GM21423 (cell line): ENCODE measurements around the gene GOLIM4.
"Not testable (repeated sequence)": the region's sequence is repeated elsewhere in the genome, so short reads cannot be mapped to it uniquely, and the experiment has no call there.

Source experiments
- ATAC-seq: cut with Tn5 transposase; IDR thresholded peaks from one replicate; pipeline ENCODE4 v1.9.1; 2021; ENCODE audit warnings: mild to moderate bottlenecking, moderate library complexity; ENCODE audit not compliant: unreplicated experiment

GOLIM4 gene

GRCh38 chr3:168048414-168049330 is 47.1 kb downstream of the GOLIM4 start:
- ATAC-seq = no peak

GRCh38 chr3:168047936-168048335 is 47.8 kb downstream of the GOLIM4 start:
- no peak for ATAC-seq

GRCh38 chr3:168047190-168047795 is 48.4 kb downstream of the GOLIM4 start:
- ATAC-seq = peak; percentile 82

- no peak for ATAC-seq
These were observed 51.7 kb downstream of the GOLIM4 start for GRCh38 chr3:168044049-168044448.

- peak; percentile 84 for ATAC-seq
These were observed 55.0 kb downstream of the GOLIM4 start for GRCh38 chr3:168040607-168041208.

- ATAC-seq = no peak
These were observed 58.7 kb downstream of the GOLIM4 start for GRCh38 chr3:168037020-168037419.

- ATAC-seq = no peak
These were observed 59.1 kb downstream of the GOLIM4 start for GRCh38 chr3:168036619-168037018.

- ATAC-seq = no peak
These were observed 61.4 kb downstream of the GOLIM4 start for GRCh38 chr3:168034152-168034928.

GRCh38 chr3:168030577-168030976 is 65.1 kb downstream of the GOLIM4 start:
- no peak for ATAC-seq

GRCh38 chr3:168029705-168030104 is 66.0 kb downstream of the GOLIM4 start:
- no peak for ATAC-seq

GRCh38 chr3:168028086-168028485 is 67.6 kb downstream of the GOLIM4 start:
- no peak for ATAC-seq

GRCh38 chr3:168026764-168027163 is 69.0 kb downstream of the GOLIM4 start:
- ATAC-seq = no peak

- ATAC-seq = no peak
These were observed 70.6 kb downstream of the GOLIM4 start for GRCh38 chr3:168025076-168025475.

- ATAC-seq = peak; percentile 82
These were observed 71.2 kb downstream of the GOLIM4 start for GRCh38 chr3:168024537-168024941.

GRCh38 chr3:168021737-168022450 is 73.8 kb downstream of the GOLIM4 start:
- ATAC-seq = no peak

GRCh38 chr3:168011280-168011679 is 84.4 kb downstream of the GOLIM4 start:
- not testable (repeated sequence) for ATAC-seq

- ATAC-seq = no peak
These were observed 89.1 kb downstream of the GOLIM4 start for GRCh38 chr3:168006584-168006983.

GRCh38 chr3:168003911-168004310 is 91.8 kb downstream of the GOLIM4 start:
- no peak for ATAC-seq

GRCh38 chr3:168002786-168003368 is 92.8 kb downstream of the GOLIM4 start:
- no peak for ATAC-seq

GRCh38 chr3:168001244-168001643 is 94.5 kb downstream of the GOLIM4 start:
- no peak for ATAC-seq
